Measurements from ENCODE around the gene PTPRM. TPM values are rescaled to one million over a fixed set of nuclear protein-coding genes. Genes with fewer than 3 reads are reported as not detected.

The PTPRM gene
- total and polyA plus RNA-seq, 2 of the 8 experiments (the other 6 are each of a cell fraction or from before 2014, with no cell fraction given) = 4.1 to 7.0 TPM

GRCh38 chr18:7565677-7566076, 1.4 kb upstream of the PTPRM start:
- no peak for DNase-seq (ENCODE audit: low read depth in 1 of 2, low spot score in 2 of 2)
- ChIA-PET CTCF (ENCODE audit: partially characterized antibody) (interaction anchor here (0.8 to 3.2 kb wide), 10 partner anchors 15 to 823 kb away, joined by 3 to 31 read pairs (median 4); no protein-coding TSS in a partner anchor), POLR2A (ENCODE audit: partially characterized antibody) (no interaction called here)
- Histone ChIP-seq H2AFZ (ENCODE audit: low read length) (no peak overlapping the region), H3K23ac (ENCODE audit: insufficient read length) (no peak overlapping the region), H3K56ac (replicated peaks; ENCODE audit: insufficient read length, low read depth, low read length) (no peak overlapping the region), H3K79me1 (ENCODE audit: low read depth, low read length) (no peaks in the 10 kb centered on the region), H2BK120ac (replicated peaks; ENCODE audit: low read depth, low read length) (no peak overlapping the region), H2BK12ac (ENCODE audit: low read depth, low read length) (no peak overlapping the region), H3K4ac (replicated peaks; ENCODE audit: insufficient read length, low read depth, low read length) (no peak overlapping the region), H3K27ac (ENCODE audit: low read depth, low read length) (no peak overlapping the region), H3K4me3 (ENCODE audit: extremely low read depth in 1 of 4, insufficient read depth in 2 of 4, low read depth in 3 of 4, low read length in 4 of 4) (no peak overlapping the region), H4K91ac (replicated peaks; ENCODE audit: insufficient read length, low read length) (no peak overlapping the region), H3K23me2 (ENCODE audit: low read depth, low read length) (peaks cover 15% of the 10 kb centered on the region; the same call in 1 of the 2 replicates), H3K27me3 (replicated peaks in 1 of 4; ENCODE audit: control insufficient read depth in 3 of 4, extremely low read depth in 1 of 4, insufficient read depth in 3 of 4, low read length in 3 of 4) (peaks cover 4 to 36% (median 27%) of the 10 kb centered on the region in 4 experiments), H3K14ac (ENCODE audit: insufficient read length) (no peak overlapping the region), H3K4me2 (ENCODE audit: insufficient read depth in 1 of 2, low read depth in 2 of 2, low read length in 2 of 2) (no peak overlapping the region; a peak in 1 of 4 replicates), H4K5ac (ENCODE audit: insufficient read length, low read depth, low read length) (no peak overlapping the region), H2BK20ac (ENCODE audit: low read length) (no peak overlapping the region), H3K4me1 (replicated peaks in 1 of 4; ENCODE audit: control insufficient read depth in 3 of 4, insufficient read depth in 4 of 4, low read length in 3 of 4) (peaks cover 0 to 5% (median 1%) of the 10 kb centered on the region in 4 experiments; a peak in 2 of 7 replicates), H2BK15ac (ENCODE audit: low read length) (no peak overlapping the region), H4K8ac (ENCODE audit: extremely low read depth, insufficient read depth, low read length) (no peak overlapping the region), H4K20me1 (replicated peaks in 1 of 2; ENCODE audit: control insufficient read depth in 1 of 2, insufficient read depth in 2 of 2, low read length in 2 of 2) (peaks cover 0 to 1% of the 10 kb centered on the region in 2 experiments), H3K9me3 (ENCODE audit: insufficient read depth in 2 of 2, low read depth in 1 of 2, low read length in 1 of 2) (no peaks in the 10 kb centered on the region), H2AK5ac (ENCODE audit: low read depth, low read length) (no peak overlapping the region), H3K9ac (replicated peaks in 1 of 4; ENCODE audit: extremely low read depth in 1 of 4, low read depth in 3 of 4, low read length in 3 of 4) (no peak overlapping the region), H3K79me2 (ENCODE audit: control insufficient read depth in 1 of 2, insufficient read depth in 2 of 2, low read length in 2 of 2) (no peaks in the 10 kb centered on the region), H3K18ac (ENCODE audit: extremely low read depth, low read length) (no peak overlapping the region), H3K36me3 (ENCODE audit: control insufficient read depth in 2 of 4, insufficient read depth in 4 of 4, low read length in 3 of 4) (no peaks in the 10 kb centered on the region), H2BK5ac (ENCODE audit: low read depth, low read length) (no peak overlapping the region)
- FAIRE-seq = no peak
- TF ChIP-seq, protein P1, sequence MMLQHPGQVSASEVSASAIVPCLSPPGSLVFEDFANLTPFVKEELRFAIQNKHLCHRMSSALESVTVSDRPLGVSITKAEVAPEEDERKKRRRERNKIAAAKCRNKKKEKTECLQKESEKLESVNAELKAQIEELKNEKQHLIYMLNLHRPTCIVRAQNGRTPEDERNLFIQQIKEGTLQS (IDR thresholded peaks at IDR 0.05; ENCODE audit: insufficient read depth, low read depth, low read length) = no peak
- TF ChIP-seq BRCA1 (IDR thresholded peaks at IDR 0.05; ENCODE audit: low read depth, low read length) (no peak), PHF8 (conservative IDR thresholded peaks at IDR 0.05; ENCODE audit: low read depth, low read length) (no peak), ASH2L (IDR thresholded peaks at IDR 0.05; ENCODE audit: low read length) (no peak), BACH1 (IDR thresholded peaks at IDR 0.05; ENCODE audit: low read length) (no peak), SP4 (IDR thresholded peaks at IDR 0.05; ENCODE audit: low read length) (no peak), TBP (IDR thresholded peaks at IDR 0.05; ENCODE audit: low read depth, low read length) (no peak), CHD1 (IDR thresholded peaks at IDR 0.05; ENCODE audit: low read depth, low read length) (no peak)
- TF ChIP-seq, protein P2, sequence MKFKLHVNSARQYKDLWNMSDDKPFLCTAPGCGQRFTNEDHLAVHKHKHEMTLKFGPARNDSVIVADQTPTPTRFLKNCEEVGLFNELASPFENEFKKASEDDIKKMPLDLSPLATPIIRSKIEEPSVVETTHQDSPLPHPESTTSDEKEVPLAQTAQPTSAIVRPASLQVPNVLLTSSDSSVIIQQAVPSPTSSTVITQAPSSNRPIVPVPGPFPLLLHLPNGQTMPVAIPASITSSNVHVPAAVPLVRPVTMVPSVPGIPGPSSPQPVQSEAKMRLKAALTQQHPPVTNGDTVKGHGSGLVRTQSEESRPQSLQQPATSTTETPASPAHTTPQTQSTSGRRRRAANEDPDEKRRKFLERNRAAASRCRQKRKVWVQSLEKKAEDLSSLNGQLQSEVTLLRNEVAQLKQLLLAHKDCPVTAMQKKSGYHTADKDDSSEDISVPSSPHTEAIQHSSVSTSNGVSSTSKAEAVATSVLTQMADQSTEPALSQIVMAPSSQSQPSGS (IDR thresholded peaks at IDR 0.05; ENCODE audit: low read length) = no peak
